ENCODE measurements around the gene IL10RA. TPM values are rescaled to one million over a fixed set of nuclear protein-coding genes. Genes with fewer than 3 reads are reported as not detected.

IL10RA gene
- total RNA-seq, 1 donor = not detected

DNA sequence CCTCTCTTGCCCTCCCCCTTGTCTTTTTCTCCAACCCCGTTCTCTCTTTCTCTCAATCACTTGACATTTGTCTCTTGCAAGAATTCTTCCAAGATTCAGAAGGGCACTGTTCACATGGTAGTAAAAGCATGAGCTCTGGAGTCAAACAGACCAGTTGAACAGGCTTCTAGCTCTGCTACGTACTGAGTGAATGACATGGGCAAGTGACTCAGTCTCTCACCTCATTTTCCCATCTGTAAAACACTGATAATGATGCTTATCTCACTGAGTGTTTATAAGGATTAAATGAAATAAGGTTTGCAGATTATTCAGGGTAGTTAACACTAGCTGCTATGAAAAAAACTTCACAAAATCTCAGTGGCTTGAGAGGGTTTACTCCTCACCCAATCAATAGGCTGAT lies 5.9 kb upstream of the IL10RA start:
- TF ChIP-seq, protein P1, sequence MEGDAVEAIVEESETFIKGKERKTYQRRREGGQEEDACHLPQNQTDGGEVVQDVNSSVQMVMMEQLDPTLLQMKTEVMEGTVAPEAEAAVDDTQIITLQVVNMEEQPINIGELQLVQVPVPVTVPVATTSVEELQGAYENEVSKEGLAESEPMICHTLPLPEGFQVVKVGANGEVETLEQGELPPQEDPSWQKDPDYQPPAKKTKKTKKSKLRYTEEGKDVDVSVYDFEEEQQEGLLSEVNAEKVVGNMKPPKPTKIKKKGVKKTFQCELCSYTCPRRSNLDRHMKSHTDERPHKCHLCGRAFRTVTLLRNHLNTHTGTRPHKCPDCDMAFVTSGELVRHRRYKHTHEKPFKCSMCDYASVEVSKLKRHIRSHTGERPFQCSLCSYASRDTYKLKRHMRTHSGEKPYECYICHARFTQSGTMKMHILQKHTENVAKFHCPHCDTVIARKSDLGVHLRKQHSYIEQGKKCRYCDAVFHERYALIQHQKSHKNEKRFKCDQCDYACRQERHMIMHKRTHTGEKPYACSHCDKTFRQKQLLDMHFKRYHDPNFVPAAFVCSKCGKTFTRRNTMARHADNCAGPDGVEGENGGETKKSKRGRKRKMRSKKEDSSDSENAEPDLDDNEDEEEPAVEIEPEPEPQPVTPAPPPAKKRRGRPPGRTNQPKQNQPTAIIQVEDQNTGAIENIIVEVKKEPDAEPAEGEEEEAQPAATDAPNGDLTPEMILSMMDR (IDR thresholded peaks at IDR 0.05; ENCODE audit: insufficient read depth, low read length) = no peak
- DNase-seq (ENCODE audit: low read depth) = no peak
- H3K4me3 ChIP-seq (ENCODE audit: low read depth, low read length) = no peak overlapping the region

DNA sequence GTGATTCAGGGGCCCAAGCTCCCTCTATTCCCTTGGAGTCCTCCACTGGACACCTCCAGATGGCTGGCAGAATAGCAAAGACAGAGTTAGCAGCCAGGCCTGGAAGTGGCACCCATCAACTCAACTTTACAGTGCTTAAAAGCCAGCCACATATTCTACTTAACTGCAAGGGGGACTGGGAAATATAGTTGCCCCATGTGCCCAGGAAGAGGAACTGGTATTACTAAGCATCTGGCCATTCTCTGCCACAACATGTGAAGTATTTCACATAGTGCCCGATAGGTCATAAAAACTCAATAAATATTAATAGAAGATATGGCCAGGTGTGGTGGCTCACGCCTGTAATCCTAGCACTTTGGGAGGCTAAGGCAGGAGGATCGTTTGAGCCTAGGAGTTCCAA lies 5.5 kb upstream of the IL10RA start:
- no peak for DNase-seq (ENCODE audit: low read depth)
- H3K4me3 ChIP-seq (ENCODE audit: low read depth, low read length) = no peak overlapping the region
- TF ChIP-seq, protein P1 (IDR thresholded peaks at IDR 0.05; ENCODE audit: insufficient read depth, low read length) = no peak

GRCh38 chr11:117983163-117983475 lies 3.1 kb upstream of the IL10RA start:
- TF ChIP-seq, protein P1 (IDR thresholded peaks at IDR 0.05; ENCODE audit: insufficient read depth, low read length) = no peak
- DNase-seq (ENCODE audit: low read depth) = no peak
- H3K4me3 ChIP-seq (ENCODE audit: low read depth, low read length) = no peak overlapping the region

DNA sequence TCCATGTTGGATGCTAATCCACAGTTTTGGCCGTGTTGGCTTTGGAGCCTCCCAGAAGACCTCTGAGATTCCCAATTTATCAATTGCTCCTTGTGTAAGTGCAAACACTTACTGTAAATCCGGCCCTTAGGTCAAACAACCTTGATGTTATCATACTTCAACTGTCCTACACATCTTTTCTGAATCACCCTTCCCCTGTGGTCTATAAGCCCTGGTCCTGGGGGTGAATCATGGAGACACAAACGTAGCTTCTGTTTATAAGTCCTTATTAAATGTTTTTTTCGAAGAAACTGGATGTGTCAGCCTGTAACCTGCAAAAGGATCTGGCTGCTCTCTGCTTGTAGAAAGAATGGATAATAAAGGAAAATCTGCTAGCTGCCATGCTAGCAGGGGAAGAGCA lies 1.7 kb upstream of the IL10RA start:
- H3K4me3 ChIP-seq (ENCODE audit: low read depth, low read length) = no peak overlapping the region
- no peak for DNase-seq (ENCODE audit: low read depth)
- TF ChIP-seq, protein P1 (IDR thresholded peaks at IDR 0.05; ENCODE audit: insufficient read depth, low read length) = no peak

GRCh38 chr11:117986981-117987574 lies 884 bp downstream of the IL10RA start:
- TF ChIP-seq, protein P1 (IDR thresholded peaks at IDR 0.05; ENCODE audit: insufficient read depth, low read length) = no peak
- DNase-seq (ENCODE audit: low read depth) = no peak

DNA sequence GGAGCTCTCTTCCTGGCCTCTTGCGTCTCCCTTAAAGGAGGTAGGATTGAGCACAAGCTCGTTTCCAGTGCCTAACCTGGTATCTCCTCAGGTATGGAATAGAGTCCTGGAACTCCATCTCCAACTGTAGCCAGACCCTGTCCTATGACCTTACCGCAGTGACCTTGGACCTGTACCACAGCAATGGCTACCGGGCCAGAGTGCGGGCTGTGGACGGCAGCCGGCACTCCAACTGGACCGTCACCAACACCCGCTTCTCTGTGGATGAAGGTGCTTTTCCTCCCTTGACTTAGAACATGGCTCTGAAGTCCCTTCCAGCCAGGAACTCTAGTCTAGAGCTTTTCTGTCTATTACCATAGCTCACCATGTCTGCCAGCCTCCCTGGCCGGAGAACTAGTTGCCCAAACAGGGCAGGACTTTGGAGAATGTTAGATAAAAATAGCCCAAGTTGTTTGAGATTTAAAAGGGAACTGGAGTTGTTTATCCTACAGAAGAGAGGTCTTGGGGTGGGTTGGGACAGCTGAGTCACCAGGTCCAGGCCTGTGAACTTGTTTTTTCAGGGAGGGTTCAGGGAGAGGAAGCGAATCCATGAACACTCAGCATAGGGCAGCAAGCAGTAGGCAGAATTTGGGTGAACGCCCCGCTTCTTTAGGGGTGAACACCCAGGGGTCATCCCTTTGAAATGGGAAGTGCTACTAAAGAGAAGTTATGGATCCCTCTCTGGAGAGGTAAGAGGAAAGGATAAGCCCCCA lies 3.3 kb downstream of the IL10RA start:
- TF ChIP-seq, protein P1 (IDR thresholded peaks at IDR 0.05; ENCODE audit: insufficient read depth, low read length) = no peak
- H3K4me3 ChIP-seq (ENCODE audit: low read depth, low read length) = no peak overlapping the region
- DNase-seq (ENCODE audit: low read depth) = no peak

More at GRCh38 chr11:117986981-117987574, 884 bp downstream of the IL10RA start:
- H3K4me3 ChIP-seq (ENCODE audit: low read depth, low read length) = no peak overlapping the region

Measured in fibroblast of the aortic adventitia (primary cell).